Measurements from ENCODE around the gene ATP6V1F.
A peak's percentile ranks its signal among the peaks of the same experiment; 100 is the strongest.
"Not testable (repeated sequence)": the region's sequence is repeated elsewhere in the genome, so short reads cannot be mapped to it uniquely, and the experiment has no call there.

ATP6V1F gene

GRCh38 chr7:128903621-128904361 is 41.1 kb downstream of the ATP6V1F start:
- DNase-seq, result no peak

- DNase-seq, result peak; percentile 35
Measured at GRCh38 chr7:128904381-128905197, 41.9 kb downstream of the ATP6V1F start.

GRCh38 chr7:128906001-128906765 is 43.5 kb downstream of the ATP6V1F start:
- DNase-seq, result no peak

GRCh38 chr7:128906766-128907559 is 44.3 kb downstream of the ATP6V1F start:
- DNase-seq, result no peak

GRCh38 chr7:128908750-128909624 is 46.3 kb downstream of the ATP6V1F start:
- no peak for DNase-seq

- no peak for DNase-seq
Measured at GRCh38 chr7:128909625-128910568, 47.2 kb downstream of the ATP6V1F start.

GRCh38 chr7:128910569-128910945 is 47.9 kb downstream of the ATP6V1F start, which contains the start of gene KCP:
TSS of gene KCP (minus strand) at chr7:128910709. CDS start at chr7:128910676, 33 bp downstream.
- no peak for DNase-seq

- DNase-seq, result no peak
Measured at GRCh38 chr7:128911423-128912031, 48.9 kb downstream of the ATP6V1F start.

GRCh38 chr7:128912281-128912680 is 49.6 kb downstream of the ATP6V1F start:
- DNase-seq, result no peak

- not testable (repeated sequence) for DNase-seq
Measured at GRCh38 chr7:128912709-128913495, 50.2 kb downstream of the ATP6V1F start.

- DNase-seq, result no peak
Measured at GRCh38 chr7:128913870-128914565, 51.4 kb downstream of the ATP6V1F start.

GRCh38 chr7:128914566-128915151 is 52.0 kb downstream of the ATP6V1F start:
- no peak for DNase-seq

GRCh38 chr7:128915271-128915819 is 52.7 kb downstream of the ATP6V1F start:
- no peak for DNase-seq
